Transverse colon (tissue), 4 donors: ENCODE measurements around the gene CDH22. TPM values are rescaled to one million over a fixed set of nuclear protein-coding genes. Genes with fewer than 3 reads are reported as not detected.

Experiments used
- DNase-seq: peaks from one replicate; pipeline ENCODE4 v3.0.0-alpha.2; 2019
- H3K27ac ChIP-seq, 4 donors: fragments of 200-600 bp; sonication (generic); 2 replicates each; pipeline ENCODE4 v1.5.1; 2016 to 2018; ENCODE audit warnings: inconsistent platforms in 4 of 4
- H3K27me3 ChIP-seq: fragments of 200-600 bp; sonication (generic); 2 replicates; pipeline ENCODE4 v1.5.1; 2017; ENCODE audit warnings: inconsistent platforms
- H3K36me3 ChIP-seq, 4 donors: fragments of 200-600 bp; sonication (generic); 2 replicates each; pipeline ENCODE4 v1.5.1; 2017 to 2019; ENCODE audit warnings: inconsistent platforms in 4 of 4
- H3K4me1 ChIP-seq, 4 donors: fragments of 200-600 bp; sonication (generic); 2 replicates each; pipeline ENCODE4 v1.5.1; 2017 to 2020; ENCODE audit warnings: inconsistent platforms in 4 of 4
- H3K4me3 ChIP-seq, 4 donors: fragments of 200-600 bp; sonication (generic); 1 replicate in 1 of 4; 2 replicates in 3 of 4; pipeline versions ENCODE4 v1.5.1 to v1.6.1; 2017 to 2019; ENCODE audit warnings: inconsistent platforms in 4 of 4
- H3K9me3 ChIP-seq, 2 donors: fragments of 200-600 bp; sonication (generic); 2 replicates each; pipeline ENCODE4 v1.5.1; 2017 to 2019; ENCODE audit warnings: inconsistent platforms in 2 of 2
- EP300 ChIP-seq: sonication (generic); formaldehyde crosslinking; IDR thresholded peaks from one replicate; pipeline ENCODE4 v1.6.1; 2017; ENCODE audit warnings: antibody characterized with exemption, low read depth
- POLR2A ChIP-seq: fragments of 450-650 bp; IDR thresholded peaks from one replicate; pipeline ENCODE4 v1.6.1; 2016; ENCODE audit warnings: antibody characterized with exemption, mild to moderate bottlenecking, moderate library complexity
- POLR2AphosphoS5 ChIP-seq, 3 donors: sonication (generic); formaldehyde crosslinking; IDR thresholded peaks; one replicate each; pipeline ENCODE4 v1.6.1; 2016; ENCODE audit warnings: antibody characterized with exemption in 3 of 3
- WGBS, 2 donors: methylation state at CpG; one replicate each; pipeline ENCODE4 v1.1.5; 2018; ENCODE audit warnings: low coverage in 1 of 2; 5-methylcytosine and 5-hydroxymethylcytosine counted together
- in situ Hi-C, 4 donors: fragments of 200-750 bp; cut with MboI; loops; one replicate each; pipeline versions ENCODE4 v1.15.0 to v1.15.1; 2017; ENCODE audit warnings: low sequenced_read_pairs in 3 of 4, low pct_ligation_motif_present in 1 of 4, low pct_unique_long_range_greater_than_20kb in 1 of 4
- intact Hi-C: fragments of 100-400 bp; cut with DNase I; formaldehyde crosslinking; loops from one replicate; pipeline ENCODE4 v1.15.1; 2023; ENCODE audit warnings: low total_unique reads
- total RNA-seq, 4 donors: library from RNA; depleted of rRNA; stranded (reverse); fragments of >200 nt; gene quantifications; one replicate each; pipeline ENCODE4 v1.1.0, GENCODE V29; 2016
- TF ChIP-seq, protein P1 (sequence below), 5 experiments: fragments of 200-600 bp in 3 of 5; fragments of 450-650 bp in 2 of 5; sonication (generic) in 3 of 5; IDR thresholded peaks; 1 replicate in 2 of 5; 2 replicates in 3 of 5; pipeline ENCODE4 v1.5.1; 2016 to 2017; ENCODE audit warnings: antibody characterized with exemption in 5 of 5, inconsistent platforms in 3 of 5, mild to moderate bottlenecking in 2 of 5, moderate library complexity in 1 of 5

Gene CDH22
- total RNA-seq, 4 donors from 2014 or later, result not detected

DNA sequence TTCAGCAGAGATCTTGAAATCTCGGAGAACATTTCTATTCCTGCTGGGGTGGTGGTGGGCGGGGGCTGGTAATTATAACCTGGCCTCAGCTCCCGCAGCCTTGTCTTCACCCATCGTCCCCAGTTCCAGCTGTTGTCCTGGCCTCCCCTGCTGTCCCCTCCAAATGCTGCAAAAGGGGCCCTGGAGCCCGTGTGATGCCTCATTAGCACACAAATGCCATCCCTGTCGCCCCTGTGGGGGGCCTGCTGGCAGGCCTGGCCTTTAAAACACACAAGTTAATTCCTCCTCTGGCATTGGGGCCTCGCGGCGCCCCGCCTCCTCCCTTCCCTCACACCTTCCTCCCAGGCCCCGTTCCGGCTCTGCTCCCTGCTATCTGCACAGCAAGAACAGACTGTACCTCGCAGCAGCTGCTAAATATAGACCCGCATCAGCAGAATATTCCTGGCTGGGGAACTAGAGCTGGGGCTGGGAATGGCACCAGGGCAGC lies 85.7 kb downstream of the CDH22 start:
- no peak for DNase-seq
- no peak overlapping the region for H3K27ac ChIP-seq
- no peaks in the 10 kb centered on the region for H3K4me1 ChIP-seq
- in situ Hi-C loops (no loop called here), intact Hi-C loops (no loop called here)
- H3K36me3 ChIP-seq, result no peaks in the 10 kb centered on the region
- no peak for TF ChIP-seq POLR2AphosphoS5 (IDR thresholded peaks at IDR 0.05)
- TF ChIP-seq POLR2A, result no peak
- TF ChIP-seq, protein P1, sequence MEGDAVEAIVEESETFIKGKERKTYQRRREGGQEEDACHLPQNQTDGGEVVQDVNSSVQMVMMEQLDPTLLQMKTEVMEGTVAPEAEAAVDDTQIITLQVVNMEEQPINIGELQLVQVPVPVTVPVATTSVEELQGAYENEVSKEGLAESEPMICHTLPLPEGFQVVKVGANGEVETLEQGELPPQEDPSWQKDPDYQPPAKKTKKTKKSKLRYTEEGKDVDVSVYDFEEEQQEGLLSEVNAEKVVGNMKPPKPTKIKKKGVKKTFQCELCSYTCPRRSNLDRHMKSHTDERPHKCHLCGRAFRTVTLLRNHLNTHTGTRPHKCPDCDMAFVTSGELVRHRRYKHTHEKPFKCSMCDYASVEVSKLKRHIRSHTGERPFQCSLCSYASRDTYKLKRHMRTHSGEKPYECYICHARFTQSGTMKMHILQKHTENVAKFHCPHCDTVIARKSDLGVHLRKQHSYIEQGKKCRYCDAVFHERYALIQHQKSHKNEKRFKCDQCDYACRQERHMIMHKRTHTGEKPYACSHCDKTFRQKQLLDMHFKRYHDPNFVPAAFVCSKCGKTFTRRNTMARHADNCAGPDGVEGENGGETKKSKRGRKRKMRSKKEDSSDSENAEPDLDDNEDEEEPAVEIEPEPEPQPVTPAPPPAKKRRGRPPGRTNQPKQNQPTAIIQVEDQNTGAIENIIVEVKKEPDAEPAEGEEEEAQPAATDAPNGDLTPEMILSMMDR (IDR thresholded peaks at IDR 0.05), result no peak
- no peak for TF ChIP-seq EP300
- 50% methylated on average over 2 to 14 of the region's 14 CpGs for WGBS, 2 donors
- H3K4me3 ChIP-seq, result no peak overlapping the region
- peaks cover 37% of the 10 kb centered on the region for H3K27me3 ChIP-seq
- H3K9me3 ChIP-seq, result no peaks in the 10 kb centered on the region

GRCh38 chr20:46221256-46221833 lies 87.0 kb downstream of the CDH22 start:
- in situ Hi-C loops, result no loop called here
- DNase-seq, result no peak
- Histone ChIP-seq H3K27me3 (peaks cover 25% of the 10 kb centered on the region), H3K4me3 (no peak overlapping the region), H3K36me3 (no peaks in the 10 kb centered on the region), H3K9me3 (no peaks in the 10 kb centered on the region), H3K4me1 (no peaks in the 10 kb centered on the region), H3K27ac (no peak overlapping the region)
- intact Hi-C loops, result no loop called here
- TF ChIP-seq, protein P1 (IDR thresholded peaks at IDR 0.05), result no peak
- TF ChIP-seq EP300 (no peak), POLR2A (no peak), POLR2AphosphoS5 (IDR thresholded peaks at IDR 0.05) (no peak)
- WGBS, 2 donors, result 76 to 83% methylated on average over 1 to 9 of the region's 9 CpGs

- 47 to 48% methylated on average over 2 to 10 of the region's 10 CpGs for WGBS, 2 donors
- Histone ChIP-seq H3K36me3 (no peaks in the 10 kb centered on the region), H3K27ac (no peak overlapping the region), H3K9me3 (no peaks in the 10 kb centered on the region), H3K4me1 (no peaks in the 10 kb centered on the region), H3K27me3 (peaks cover 18% of the 10 kb centered on the region), H3K4me3 (no peak overlapping the region)
- TF ChIP-seq, protein P1 (IDR thresholded peaks at IDR 0.05), result no peak
- no peak for TF ChIP-seq EP300
- TF ChIP-seq POLR2A, result no peak
- no peak for TF ChIP-seq POLR2AphosphoS5 (IDR thresholded peaks at IDR 0.05)
- in situ Hi-C loops, result no loop called here
- intact Hi-C loops, result no loop called here
- no peak for DNase-seq
Observed at GRCh38 chr20:46220455-46221207, 87.7 kb downstream of the CDH22 start.

- 43 to 65% methylated on average over 2 of the region's 2 CpGs for WGBS, 2 donors
- no peak for TF ChIP-seq POLR2A
- no peak for TF ChIP-seq EP300
- TF ChIP-seq, protein P1 (IDR thresholded peaks at IDR 0.05), result no peak
- no peak for TF ChIP-seq POLR2AphosphoS5 (IDR thresholded peaks at IDR 0.05)
- no peaks in the 10 kb centered on the region for H3K9me3 ChIP-seq
- in situ Hi-C loops, result no loop called here
- no peaks in the 10 kb centered on the region for H3K36me3 ChIP-seq
- no peak for DNase-seq
- no peaks in the 10 kb centered on the region for H3K4me1 ChIP-seq
- intact Hi-C loops, result no loop called here
- H3K27me3 ChIP-seq, result peaks cover 11% of the 10 kb centered on the region
- no peak overlapping the region for H3K27ac ChIP-seq
- H3K4me3 ChIP-seq, result no peak overlapping the region
Observed at GRCh38 chr20:46219920-46220319, 88.4 kb downstream of the CDH22 start.
